Measurements from ENCODE around the gene SARM1.
A peak's percentile ranks its signal among the peaks of the same experiment; 100 is the strongest.

Gene SARM1

GRCh38 chr17:28348979-28349378 is 22.5 kb upstream of the SARM1 start:
- DNase-seq (ENCODE audit: low spot score) = no peak
- no peak for TF ChIP-seq CTCF (IDR thresholded peaks at IDR 0.05; ENCODE audit: extremely low read depth, missing control alignments)

- TF ChIP-seq CTCF (IDR thresholded peaks at IDR 0.05; ENCODE audit: extremely low read depth, missing control alignments) = no peak
These were observed 21.2 kb upstream of the SARM1 start for GRCh38 chr17:28350271-28350670.

GRCh38 chr17:28357061-28357900 is 14.2 kb upstream of the SARM1 start, which contains the start of gene POLDIP2:
Gene POLDIP2, minus strand, starts transcription at chr17:28357527. Its CDS starts 79 bp downstream, at chr17:28357448.
- TF ChIP-seq CTCF (IDR thresholded peaks at IDR 0.05; ENCODE audit: extremely low read depth, missing control alignments) = no peak
- DNase-seq (ENCODE audit: low spot score) = peak; percentile 98

More at GRCh38 chr17:28350271-28350670, 21.2 kb upstream of the SARM1 start:
- no peak for DNase-seq (ENCODE audit: low spot score)

- peak; percentile 41 for DNase-seq (ENCODE audit: low spot score)
- no peak for TF ChIP-seq CTCF (IDR thresholded peaks at IDR 0.05; ENCODE audit: extremely low read depth, missing control alignments)
These were observed 13.6 kb upstream of the SARM1 start for GRCh38 chr17:28357901-28358197.

- no peak for TF ChIP-seq CTCF (IDR thresholded peaks at IDR 0.05; ENCODE audit: extremely low read depth, missing control alignments)
- DNase-seq (ENCODE audit: low spot score) = no peak
These were observed 8.3 kb upstream of the SARM1 start for GRCh38 chr17:28363186-28363585.

GRCh38 chr17:28363776-28364650 is 7.5 kb upstream of the SARM1 start:
- DNase-seq (ENCODE audit: low spot score) = no peak
- TF ChIP-seq CTCF (IDR thresholded peaks at IDR 0.05; ENCODE audit: extremely low read depth, missing control alignments) = no peak

Measured in GM20000 (cell line).